Measurements from ENCODE around the gene MAN1A1. TPM values are rescaled to one million over a fixed set of nuclear protein-coding genes. Genes with fewer than 3 reads are reported as not detected.

MAN1A1 gene
- total and polyA plus RNA-seq, 4 donors = 68.2 to 209 (median 148) TPM

DNA sequence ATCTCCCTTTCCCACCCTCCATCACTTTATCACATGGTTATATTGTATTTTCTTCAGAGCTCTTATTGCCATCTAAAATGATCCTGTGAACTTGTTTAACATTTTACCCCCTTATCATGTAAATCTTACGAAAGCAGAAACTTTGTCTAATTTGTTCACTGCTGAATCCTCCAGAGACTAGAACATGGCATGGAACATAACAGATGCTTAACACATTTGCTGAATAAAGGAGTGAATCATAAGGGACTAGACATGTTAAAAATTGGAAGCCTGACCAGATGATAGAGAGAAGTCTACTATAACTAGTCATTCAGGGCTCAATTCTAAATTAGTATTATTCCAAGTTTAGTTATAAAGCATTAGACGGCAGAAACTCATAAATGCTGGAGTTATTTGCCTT, 73.3 kb downstream of the MAN1A1 start:
- no peak for DNase-seq (ENCODE audit: low spot score)
- H3K27ac ChIP-seq (ENCODE audit: low read depth in 1 of 2, low read length in 2 of 2) = no peak overlapping the region
- no peak overlapping the region for H3K4me3 ChIP-seq (ENCODE audit: low read depth in 1 of 3, low read length in 3 of 3)
- H3K36me3 ChIP-seq (ENCODE audit: control insufficient read depth in 4 of 4, insufficient read depth in 3 of 4, low read depth in 1 of 4, low read length in 3 of 4) = peaks cover 0 to 10% (median 2%) of the 10 kb centered on the region in 4 donors
- 97% methylated on average over 2 of the region's 2 CpGs for WGBS
- no peak overlapping the region for H3K9ac ChIP-seq (ENCODE audit: low read depth in 1 of 2, low read length in 2 of 2)
- H3K27me3 ChIP-seq (ENCODE audit: control insufficient read depth in 4 of 4, insufficient read depth in 4 of 4, low read length in 3 of 4) = no peaks in the 10 kb centered on the region
- no peaks in the 10 kb centered on the region for H3K4me1 ChIP-seq (ENCODE audit: control insufficient read depth in 4 of 4, insufficient read depth in 4 of 4, low read length in 3 of 4)
- TF ChIP-seq YY1 (IDR thresholded peaks at IDR 0.05) = no peak
- no peak for TF ChIP-seq HNF4A (conservative IDR thresholded peaks at IDR 0.05)
- TF ChIP-seq HNF4G (IDR thresholded peaks at IDR 0.05) = no peak
- no peak for TF ChIP-seq ZBTB33 (IDR thresholded peaks at IDR 0.05)
- TF ChIP-seq REST (IDR thresholded peaks at IDR 0.05) = no peak
- H3K9me3 ChIP-seq (ENCODE audit: control insufficient read depth in 4 of 4, low read length in 3 of 4) = no peaks in the 10 kb centered on the region

- 96% methylated on average over 2 of the region's 2 CpGs for WGBS
- no peak overlapping the region for H3K27ac ChIP-seq (ENCODE audit: low read depth in 1 of 2, low read length in 2 of 2)
- H3K9me3 ChIP-seq (ENCODE audit: control insufficient read depth in 4 of 4, low read length in 3 of 4) = peaks cover 0 to 5% (median 2%) of the 10 kb centered on the region in 4 donors
- no peaks in the 10 kb centered on the region for H3K4me1 ChIP-seq (ENCODE audit: control insufficient read depth in 4 of 4, insufficient read depth in 4 of 4, low read length in 3 of 4)
- no peak for DNase-seq (ENCODE audit: low spot score)
- H3K36me3 ChIP-seq (ENCODE audit: control insufficient read depth in 4 of 4, insufficient read depth in 3 of 4, low read depth in 1 of 4, low read length in 3 of 4) = peaks cover 1 to 13% (median 8%) of the 10 kb centered on the region in 4 donors
- H3K9ac ChIP-seq (ENCODE audit: low read depth in 1 of 2, low read length in 2 of 2) = no peak overlapping the region
- TF ChIP-seq ZBTB33 (IDR thresholded peaks at IDR 0.05) (no peak), HNF4G (IDR thresholded peaks at IDR 0.05) (no peak), MAX (IDR thresholded peaks at IDR 0.05) (no peak), CTCF (IDR thresholded peaks at IDR 0.05; ENCODE audit: low read depth, low read length, missing input control) (no peak), RAD21 (IDR thresholded peaks at IDR 0.05) (no peak), FOXA1 (IDR thresholded peaks at IDR 0.05) (no peak), SP1 (IDR thresholded peaks at IDR 0.05) (no peak), YY1 (IDR thresholded peaks at IDR 0.05) (no peak), GABPA (IDR thresholded peaks at IDR 0.05 in 1 of 2, conservative IDR thresholded peaks at IDR 0.05 in 1 of 2) (no peak), HNF4A (conservative IDR thresholded peaks at IDR 0.05) (no peak), REST (IDR thresholded peaks at IDR 0.05) (no peak), FOXA2 (IDR thresholded peaks at IDR 0.05) (no peak), JUND (IDR thresholded peaks at IDR 0.05) (no peak), EGR1 (IDR thresholded peaks at IDR 0.05; ENCODE audit: low read depth in 2 of 2) (no peak), RXRA (IDR thresholded peaks at IDR 0.05) (no peak)
- TF ChIP-seq, protein P1, sequence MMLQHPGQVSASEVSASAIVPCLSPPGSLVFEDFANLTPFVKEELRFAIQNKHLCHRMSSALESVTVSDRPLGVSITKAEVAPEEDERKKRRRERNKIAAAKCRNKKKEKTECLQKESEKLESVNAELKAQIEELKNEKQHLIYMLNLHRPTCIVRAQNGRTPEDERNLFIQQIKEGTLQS (IDR thresholded peaks at IDR 0.05) = no peak
- no peaks in the 10 kb centered on the region for H3K27me3 ChIP-seq (ENCODE audit: control insufficient read depth in 4 of 4, insufficient read depth in 4 of 4, low read length in 3 of 4)
- H3K4me3 ChIP-seq (ENCODE audit: low read depth in 1 of 3, low read length in 3 of 3) = no peak overlapping the region
These were observed 75.4 kb downstream of the MAN1A1 start for GRCh38 chr6:119274197-119274595.

Data from liver (tissue), 9 donors.